ENCODE measurements around the gene TCF7L1.

The TCF7L1 gene

DNA sequence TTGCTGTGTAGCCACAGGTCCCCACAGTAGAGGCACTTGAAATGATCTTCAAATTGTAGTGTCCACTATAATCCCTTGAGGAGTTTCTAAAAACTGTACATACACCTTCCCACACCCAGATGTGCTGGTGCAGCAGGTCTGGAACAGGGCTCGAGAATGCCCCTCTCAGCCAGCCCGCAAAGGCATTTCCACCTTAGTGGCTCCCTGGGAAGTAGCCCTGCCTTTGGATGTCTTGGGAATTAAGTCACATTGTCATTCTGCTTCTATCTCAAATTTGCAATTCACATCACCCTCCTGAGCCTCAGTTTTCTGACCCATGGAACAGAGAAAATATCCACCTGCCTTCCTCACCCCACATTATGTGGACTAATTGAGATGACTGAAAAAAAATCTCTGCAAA, 44.3 kb upstream of the TCF7L1 start:
- TF ChIP-seq TCF4 (CRISPR knock-in tag; IDR thresholded peaks at IDR 0.05; ENCODE audit: borderline replicate concordance) (no peak), ZNF70 (CRISPR knock-in tag; IDR thresholded peaks at IDR 0.05) (no peak), ZNF8 (CRISPR knock-in tag; IDR thresholded peaks at IDR 0.05) (no peak), ZFP3 (CRISPR knock-in tag; IDR thresholded peaks at IDR 0.05) (no peak), SNAI2 (CRISPR knock-in tag; IDR thresholded peaks at IDR 0.05) (no peak), OSR1 (CRISPR knock-in tag; IDR thresholded peaks at IDR 0.05) (no peak), CSDC2 (CRISPR knock-in tag; IDR thresholded peaks at IDR 0.05) (no peak), ISL1 (CRISPR knock-in tag; IDR thresholded peaks at IDR 0.05) (no peak), TOX (CRISPR knock-in tag; IDR thresholded peaks at IDR 0.05; ENCODE audit: borderline replicate concordance) (no peak), ARNTL (CRISPR knock-in tag; IDR thresholded peaks at IDR 0.05; ENCODE audit: borderline replicate concordance, low read depth) (no peak)
- TF ChIP-seq, protein P1, sequence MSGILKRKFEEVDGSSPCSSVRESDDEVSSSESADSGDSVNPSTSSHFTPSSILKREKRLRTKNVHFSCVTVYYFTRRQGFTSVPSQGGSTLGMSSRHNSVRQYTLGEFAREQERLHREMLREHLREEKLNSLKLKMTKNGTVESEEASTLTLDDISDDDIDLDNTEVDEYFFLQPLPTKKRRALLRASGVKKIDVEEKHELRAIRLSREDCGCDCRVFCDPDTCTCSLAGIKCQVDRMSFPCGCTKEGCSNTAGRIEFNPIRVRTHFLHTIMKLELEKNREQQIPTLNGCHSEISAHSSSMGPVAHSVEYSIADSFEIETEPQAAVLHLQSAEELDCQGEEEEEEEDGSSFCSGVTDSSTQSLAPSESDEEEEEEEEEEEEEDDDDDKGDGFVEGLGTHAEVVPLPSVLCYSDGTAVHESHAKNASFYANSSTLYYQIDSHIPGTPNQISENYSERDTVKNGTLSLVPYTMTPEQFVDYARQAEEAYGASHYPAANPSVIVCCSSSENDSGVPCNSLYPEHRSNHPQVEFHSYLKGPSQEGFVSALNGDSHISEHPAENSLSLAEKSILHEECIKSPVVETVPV (CRISPR knock-in tag; IDR thresholded peaks at IDR 0.05) = no peak
- TF ChIP-seq, protein P2, sequence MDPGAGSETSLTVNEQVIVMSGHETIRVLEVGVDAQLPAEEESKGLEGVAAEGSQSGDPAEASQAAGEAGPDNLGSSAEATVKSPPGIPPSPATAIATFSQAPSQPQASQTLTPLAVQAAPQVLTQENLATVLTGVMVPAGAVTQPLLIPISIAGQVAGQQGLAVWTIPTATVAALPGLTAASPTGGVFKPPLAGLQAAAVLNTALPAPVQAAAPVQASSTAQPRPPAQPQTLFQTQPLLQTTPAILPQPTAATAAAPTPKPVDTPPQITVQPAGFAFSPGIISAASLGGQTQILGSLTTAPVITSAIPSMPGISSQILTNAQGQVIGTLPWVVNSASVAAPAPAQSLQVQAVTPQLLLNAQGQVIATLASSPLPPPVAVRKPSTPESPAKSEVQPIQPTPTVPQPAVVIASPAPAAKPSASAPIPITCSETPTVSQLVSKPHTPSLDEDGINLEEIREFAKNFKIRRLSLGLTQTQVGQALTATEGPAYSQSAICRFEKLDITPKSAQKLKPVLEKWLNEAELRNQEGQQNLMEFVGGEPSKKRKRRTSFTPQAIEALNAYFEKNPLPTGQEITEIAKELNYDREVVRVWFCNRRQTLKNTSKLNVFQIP (CRISPR knock-in tag; IDR thresholded peaks at IDR 0.05; ENCODE audit: borderline replicate concordance, low read depth) = no peak
- TF ChIP-seq, protein P3, sequence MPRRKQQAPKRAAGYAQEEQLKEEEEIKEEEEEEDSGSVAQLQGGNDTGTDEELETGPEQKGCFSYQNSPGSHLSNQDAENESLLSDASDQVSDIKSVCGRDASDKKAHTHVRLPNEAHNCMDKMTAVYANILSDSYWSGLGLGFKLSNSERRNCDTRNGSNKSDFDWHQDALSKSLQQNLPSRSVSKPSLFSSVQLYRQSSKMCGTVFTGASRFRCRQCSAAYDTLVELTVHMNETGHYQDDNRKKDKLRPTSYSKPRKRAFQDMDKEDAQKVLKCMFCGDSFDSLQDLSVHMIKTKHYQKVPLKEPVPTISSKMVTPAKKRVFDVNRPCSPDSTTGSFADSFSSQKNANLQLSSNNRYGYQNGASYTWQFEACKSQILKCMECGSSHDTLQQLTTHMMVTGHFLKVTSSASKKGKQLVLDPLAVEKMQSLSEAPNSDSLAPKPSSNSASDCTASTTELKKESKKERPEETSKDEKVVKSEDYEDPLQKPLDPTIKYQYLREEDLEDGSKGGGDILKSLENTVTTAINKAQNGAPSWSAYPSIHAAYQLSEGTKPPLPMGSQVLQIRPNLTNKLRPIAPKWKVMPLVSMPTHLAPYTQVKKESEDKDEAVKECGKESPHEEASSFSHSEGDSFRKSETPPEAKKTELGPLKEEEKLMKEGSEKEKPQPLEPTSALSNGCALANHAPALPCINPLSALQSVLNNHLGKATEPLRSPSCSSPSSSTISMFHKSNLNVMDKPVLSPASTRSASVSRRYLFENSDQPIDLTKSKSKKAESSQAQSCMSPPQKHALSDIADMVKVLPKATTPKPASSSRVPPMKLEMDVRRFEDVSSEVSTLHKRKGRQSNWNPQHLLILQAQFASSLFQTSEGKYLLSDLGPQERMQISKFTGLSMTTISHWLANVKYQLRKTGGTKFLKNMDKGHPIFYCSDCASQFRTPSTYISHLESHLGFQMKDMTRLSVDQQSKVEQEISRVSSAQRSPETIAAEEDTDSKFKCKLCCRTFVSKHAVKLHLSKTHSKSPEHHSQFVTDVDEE (CRISPR knock-in tag; IDR thresholded peaks at IDR 0.05) = no peak
- TF ChIP-seq, protein P4, sequence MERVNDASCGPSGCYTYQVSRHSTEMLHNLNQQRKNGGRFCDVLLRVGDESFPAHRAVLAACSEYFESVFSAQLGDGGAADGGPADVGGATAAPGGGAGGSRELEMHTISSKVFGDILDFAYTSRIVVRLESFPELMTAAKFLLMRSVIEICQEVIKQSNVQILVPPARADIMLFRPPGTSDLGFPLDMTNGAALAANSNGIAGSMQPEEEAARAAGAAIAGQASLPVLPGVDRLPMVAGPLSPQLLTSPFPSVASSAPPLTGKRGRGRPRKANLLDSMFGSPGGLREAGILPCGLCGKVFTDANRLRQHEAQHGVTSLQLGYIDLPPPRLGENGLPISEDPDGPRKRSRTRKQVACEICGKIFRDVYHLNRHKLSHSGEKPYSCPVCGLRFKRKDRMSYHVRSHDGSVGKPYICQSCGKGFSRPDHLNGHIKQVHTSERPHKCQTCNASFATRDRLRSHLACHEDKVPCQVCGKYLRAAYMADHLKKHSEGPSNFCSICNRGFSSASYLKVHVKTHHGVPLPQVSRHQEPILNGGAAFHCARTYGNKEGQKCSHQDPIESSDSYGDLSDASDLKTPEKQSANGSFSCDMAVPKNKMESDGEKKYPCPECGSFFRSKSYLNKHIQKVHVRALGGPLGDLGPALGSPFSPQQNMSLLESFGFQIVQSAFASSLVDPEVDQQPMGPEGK (CRISPR knock-in tag; IDR thresholded peaks at IDR 0.05; ENCODE audit: borderline replicate concordance) = no peak
- ATAC-seq = no peak

DNA sequence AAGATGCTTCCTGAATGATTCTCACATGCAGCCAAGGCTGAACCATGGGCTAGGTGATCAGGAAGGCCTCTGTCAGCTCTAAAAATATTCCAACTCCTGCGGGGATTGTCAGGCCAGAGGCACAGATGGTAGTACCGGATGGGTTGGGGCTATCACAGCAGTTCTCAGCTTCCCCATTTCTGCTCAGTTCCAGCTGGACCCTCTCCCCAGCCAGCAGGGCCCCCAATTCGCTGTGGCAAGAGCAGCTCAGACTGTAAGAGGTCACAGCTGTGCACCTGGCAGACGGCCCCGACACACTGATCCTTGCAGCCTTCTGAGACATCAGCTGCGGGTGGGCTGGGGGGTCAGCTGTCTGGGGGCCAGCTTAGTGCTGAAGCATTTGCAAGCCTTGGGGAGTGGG, 43.6 kb upstream of the TCF7L1 start:
- ATAC-seq = no peak
- no peak for TF ChIP-seq BACH2 (CRISPR knock-in tag; IDR thresholded peaks at IDR 0.05; ENCODE audit: borderline replicate concordance)
- no peak for TF ChIP-seq ZFP3 (CRISPR knock-in tag; IDR thresholded peaks at IDR 0.05)
- TF ChIP-seq RARB (CRISPR knock-in tag; IDR thresholded peaks at IDR 0.05) = no peak
- TF ChIP-seq, protein P1 (CRISPR knock-in tag; IDR thresholded peaks at IDR 0.05) = no peak
- TF ChIP-seq ZC3H10 (CRISPR knock-in tag; IDR thresholded peaks at IDR 0.05) = no peak
- TF ChIP-seq CSDC2 (CRISPR knock-in tag; IDR thresholded peaks at IDR 0.05) = no peak
- no peak for TF ChIP-seq ZNF70 (CRISPR knock-in tag; IDR thresholded peaks at IDR 0.05)
- TF ChIP-seq, protein P5, sequence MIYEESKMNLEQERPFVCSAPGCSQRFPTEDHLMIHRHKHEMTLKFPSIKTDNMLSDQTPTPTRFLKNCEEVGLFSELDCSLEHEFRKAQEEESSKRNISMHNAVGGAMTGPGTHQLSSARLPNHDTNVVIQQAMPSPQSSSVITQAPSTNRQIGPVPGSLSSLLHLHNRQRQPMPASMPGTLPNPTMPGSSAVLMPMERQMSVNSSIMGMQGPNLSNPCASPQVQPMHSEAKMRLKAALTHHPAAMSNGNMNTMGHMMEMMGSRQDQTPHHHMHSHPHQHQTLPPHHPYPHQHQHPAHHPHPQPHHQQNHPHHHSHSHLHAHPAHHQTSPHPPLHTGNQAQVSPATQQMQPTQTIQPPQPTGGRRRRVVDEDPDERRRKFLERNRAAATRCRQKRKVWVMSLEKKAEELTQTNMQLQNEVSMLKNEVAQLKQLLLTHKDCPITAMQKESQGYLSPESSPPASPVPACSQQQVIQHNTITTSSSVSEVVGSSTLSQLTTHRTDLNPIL (CRISPR knock-in tag; IDR thresholded peaks at IDR 0.05; ENCODE audit: low read depth) = no peak
- TF ChIP-seq, protein P4 (CRISPR knock-in tag; IDR thresholded peaks at IDR 0.05; ENCODE audit: borderline replicate concordance) = no peak
- TF ChIP-seq ISL1 (CRISPR knock-in tag; IDR thresholded peaks at IDR 0.05) = no peak
- TF ChIP-seq ESRRG (CRISPR knock-in tag; IDR thresholded peaks at IDR 0.05) = no peak
- TF ChIP-seq TCF4 (CRISPR knock-in tag; IDR thresholded peaks at IDR 0.05; ENCODE audit: borderline replicate concordance) = no peak
- TF ChIP-seq, protein P2 (CRISPR knock-in tag; IDR thresholded peaks at IDR 0.05; ENCODE audit: borderline replicate concordance, low read depth) = no peak
- TF ChIP-seq, protein P3 (CRISPR knock-in tag; IDR thresholded peaks at IDR 0.05) = no peak
- TF ChIP-seq GLIS3 (CRISPR knock-in tag; IDR thresholded peaks at IDR 0.05) = no peak
- TF ChIP-seq ZNF8 (CRISPR knock-in tag; IDR thresholded peaks at IDR 0.05) = no peak
- no peak for TF ChIP-seq ARNTL (CRISPR knock-in tag; IDR thresholded peaks at IDR 0.05; ENCODE audit: borderline replicate concordance, low read depth)
- TF ChIP-seq TOX (CRISPR knock-in tag; IDR thresholded peaks at IDR 0.05; ENCODE audit: borderline replicate concordance) = no peak
- TF ChIP-seq ZFP30 (CRISPR knock-in tag; IDR thresholded peaks at IDR 0.05) = no peak

Data from SK-N-SH treated with all-trans-retinoic acid at 6 μM for 48 hours (cell line).